OCI-LY1 (cell line): ENCODE results near the gene CD79A.

Experiments
- H2AFZ ChIP-seq: fragments of 200-600 bp; sonication (generic), shearing (Covaris generic); 2 replicates; pipeline ENCODE4 v1.6.0; 2014; ENCODE audit warnings: antibody characterized with exemption, mild to moderate bottlenecking, low read length
- H3F3A ChIP-seq: fragments of 200-600 bp; sonication (generic), shearing (Covaris generic); 2 replicates; pipeline ENCODE4 v1.6.0; 2014; ENCODE audit warnings: mild to moderate bottlenecking, antibody characterized with exemption, low read length, moderate library complexity; ENCODE audit not compliant: insufficient read depth
- H3K27ac ChIP-seq: fragments of 200-600 bp; sonication (generic); 2 replicates; pipeline ENCODE4 v1.5.1; 2014; ENCODE audit warnings: low read length, mixed run types, mild to moderate bottlenecking, low read depth; ENCODE audit not compliant: poor library complexity, severe bottlenecking
- H3K27me3 ChIP-seq: fragments of 200-600 bp; sonication (generic); 2 replicates; pipeline ENCODE4 v1.6.0; 2014; ENCODE audit warnings: antibody characterized with exemption, mild to moderate bottlenecking, low read length, moderate library complexity; ENCODE audit not compliant: insufficient read depth
- H3K36me3 ChIP-seq: fragments of 200-600 bp; sonication (generic); 2 replicates; pipeline ENCODE4 v1.6.1; 2014; ENCODE audit warnings: mild to moderate bottlenecking, antibody characterized with exemption, low read length, moderate library complexity, mixed read lengths; ENCODE audit not compliant: insufficient read depth
- H3K4me1 ChIP-seq: fragments of 200-600 bp; sonication (generic); 2 replicates; pipeline ENCODE4 v1.5.1; 2014; ENCODE audit warnings: mild to moderate bottlenecking, low read length, moderate library complexity; ENCODE audit not compliant: insufficient read depth, severe bottlenecking
- H3K4me2 ChIP-seq: fragments of 200-600 bp; sonication (generic), shearing (Covaris generic); 2 replicates; pipeline ENCODE4 v1.6.1; 2014; ENCODE audit warnings: low read length
- H3K4me3 ChIP-seq: fragments of 200-600 bp; sonication (generic); 2 replicates; pipeline ENCODE4 v1.5.1; 2014; ENCODE audit warnings: low read length, low read depth, mild to moderate bottlenecking, mixed read lengths; ENCODE audit not compliant: poor library complexity, severe bottlenecking
- H3K79me2 ChIP-seq: fragments of 200-600 bp; shearing (Covaris generic); 2 replicates; pipeline ENCODE4 v1.6.1; 2016; ENCODE audit warnings: mixed run types, low read length, mixed read lengths; ENCODE audit not compliant: insufficient read depth
- H3K9ac ChIP-seq: fragments of 200-600 bp; sonication (generic), shearing (Covaris generic); 2 replicates; pipeline ENCODE4 v1.6.1; 2014; ENCODE audit warnings: mild to moderate bottlenecking, low read length, mixed read lengths
- H3K9me2 ChIP-seq: fragments of 200-600 bp; sonication (generic), shearing (Covaris generic); 2 replicates; pipeline ENCODE4 v1.6.1; 2014; ENCODE audit warnings: low read depth, mild to moderate bottlenecking, low read length, mixed read lengths
- H3K9me3 ChIP-seq: fragments of 200-600 bp; shearing (Covaris generic); 2 replicates; pipeline ENCODE4 v1.6.1; 2014; ENCODE audit warnings: low read length, mixed read lengths
- H4K20me1 ChIP-seq: fragments of 200-600 bp; sonication (generic), shearing (Covaris generic); 2 replicates; pipeline ENCODE4 v1.6.0; 2016; ENCODE audit warnings: mild to moderate bottlenecking, low read length; ENCODE audit not compliant: insufficient read depth
- CTCF ChIP-seq: fragments of 200-600 bp; sonication (generic), shearing (Covaris generic); IDR thresholded peaks from 2 replicates; pipeline ENCODE4 v1.5.1; 2017; ENCODE audit warnings: mild to moderate bottlenecking, antibody characterized with exemption, low read length, moderate library complexity, mixed read lengths
- EZH2 ChIP-seq: fragments of 200-600 bp; sonication (generic), shearing (Covaris generic); IDR thresholded peaks from 2 replicates; pipeline ENCODE4 v1.8.0; 2017; ENCODE audit warnings: borderline replicate concordance, mixed run types, mild to moderate bottlenecking, antibody characterized with exemption, low read length, moderate library complexity, mixed read lengths

The CD79A gene

GRCh38 chr19:41897820-41898219 lies 20.7 kb downstream of the CD79A start:
- peaks cover 82% of the 10 kb centered on the region for H3K36me3 ChIP-seq

GRCh38 chr19:41898235-41898634 lies 21.2 kb downstream of the CD79A start:
- Histone ChIP-seq H3K9me3 (no peaks in the 10 kb centered on the region), H3F3A (no peaks in the 10 kb centered on the region), H3K27ac (no peak overlapping the region), H3K9me2 (no peaks in the 10 kb centered on the region), H3K4me1 (no peaks in the 10 kb centered on the region), H3K27me3 (no peaks in the 10 kb centered on the region), H3K9ac (no peak overlapping the region), H3K4me3 (no peak overlapping the region), H2AFZ (no peak overlapping the region), H3K4me2 (no peak overlapping the region), H3K79me2 (no peaks in the 10 kb centered on the region), H3K36me3 (peaks cover 84% of the 10 kb centered on the region), H4K20me1 (no peaks in the 10 kb centered on the region)
- no peak for TF ChIP-seq EZH2
- no peak for TF ChIP-seq CTCF

More at GRCh38 chr19:41897820-41898219, 20.7 kb downstream of the CD79A start:
- Histone ChIP-seq H3K4me3 (no peak overlapping the region), H4K20me1 (no peaks in the 10 kb centered on the region), H3K4me1 (no peaks in the 10 kb centered on the region), H3K9ac (no peak overlapping the region), H3K4me2 (no peak overlapping the region), H3K27me3 (no peaks in the 10 kb centered on the region), H3F3A (no peaks in the 10 kb centered on the region), H3K27ac (no peak overlapping the region), H2AFZ (no peak overlapping the region), H3K9me3 (no peaks in the 10 kb centered on the region), H3K79me2 (no peaks in the 10 kb centered on the region), H3K9me2 (no peaks in the 10 kb centered on the region)
- no peak for TF ChIP-seq EZH2
- TF ChIP-seq CTCF, result no peak

- H3F3A ChIP-seq, result no peaks in the 10 kb centered on the region
- H3K9me2 ChIP-seq, result no peaks in the 10 kb centered on the region
- H3K9ac ChIP-seq, result no peak overlapping the region
- no peaks in the 10 kb centered on the region for H3K4me1 ChIP-seq
- H3K9me3 ChIP-seq, result no peaks in the 10 kb centered on the region
- H3K4me2 ChIP-seq, result no peak overlapping the region
- H2AFZ ChIP-seq, result no peak overlapping the region
- no peaks in the 10 kb centered on the region for H3K79me2 ChIP-seq
- H4K20me1 ChIP-seq, result no peaks in the 10 kb centered on the region
- H3K27ac ChIP-seq, result no peak overlapping the region
- no peak overlapping the region for H3K4me3 ChIP-seq
- H3K36me3 ChIP-seq, result peaks cover 94% of the 10 kb centered on the region
- no peaks in the 10 kb centered on the region for H3K27me3 ChIP-seq
- TF ChIP-seq EZH2, result no peak
These were observed 24.8 kb downstream of the CD79A start for GRCh38 chr19:41901707-41902360.

GRCh38 chr19:41902594-41902993 lies 25.5 kb downstream of the CD79A start:
- TF ChIP-seq CTCF, result no peak
- TF ChIP-seq EZH2, result no peak
- H3K4me2 ChIP-seq, result no peak overlapping the region
- H3F3A ChIP-seq, result no peaks in the 10 kb centered on the region
- no peaks in the 10 kb centered on the region for H3K4me1 ChIP-seq
- no peaks in the 10 kb centered on the region for H3K79me2 ChIP-seq
- H3K9me3 ChIP-seq, result no peaks in the 10 kb centered on the region
- H3K27me3 ChIP-seq, result no peaks in the 10 kb centered on the region
- H2AFZ ChIP-seq, result no peak overlapping the region
- H3K9me2 ChIP-seq, result no peaks in the 10 kb centered on the region
- no peak overlapping the region for H3K4me3 ChIP-seq
- peaks cover 96% of the 10 kb centered on the region for H3K36me3 ChIP-seq
- no peak overlapping the region for H3K9ac ChIP-seq
- H4K20me1 ChIP-seq, result no peaks in the 10 kb centered on the region
- H3K27ac ChIP-seq, result no peak overlapping the region
